Stimulated activated CD4-positive, alpha-beta T cell treated with anti-CD3 and anti-CD28 coated beads, Interleukin-1b, Interleukin-23, amount 100 ng/mL, for 48 hours (primary cell): Measurements from ENCODE around the gene RPUSD3.

Experiments used
- DNase-seq: peaks from one replicate; pipeline ENCODE4 v3.0.0-alpha.2; 2020

Gene RPUSD3

DNA sequence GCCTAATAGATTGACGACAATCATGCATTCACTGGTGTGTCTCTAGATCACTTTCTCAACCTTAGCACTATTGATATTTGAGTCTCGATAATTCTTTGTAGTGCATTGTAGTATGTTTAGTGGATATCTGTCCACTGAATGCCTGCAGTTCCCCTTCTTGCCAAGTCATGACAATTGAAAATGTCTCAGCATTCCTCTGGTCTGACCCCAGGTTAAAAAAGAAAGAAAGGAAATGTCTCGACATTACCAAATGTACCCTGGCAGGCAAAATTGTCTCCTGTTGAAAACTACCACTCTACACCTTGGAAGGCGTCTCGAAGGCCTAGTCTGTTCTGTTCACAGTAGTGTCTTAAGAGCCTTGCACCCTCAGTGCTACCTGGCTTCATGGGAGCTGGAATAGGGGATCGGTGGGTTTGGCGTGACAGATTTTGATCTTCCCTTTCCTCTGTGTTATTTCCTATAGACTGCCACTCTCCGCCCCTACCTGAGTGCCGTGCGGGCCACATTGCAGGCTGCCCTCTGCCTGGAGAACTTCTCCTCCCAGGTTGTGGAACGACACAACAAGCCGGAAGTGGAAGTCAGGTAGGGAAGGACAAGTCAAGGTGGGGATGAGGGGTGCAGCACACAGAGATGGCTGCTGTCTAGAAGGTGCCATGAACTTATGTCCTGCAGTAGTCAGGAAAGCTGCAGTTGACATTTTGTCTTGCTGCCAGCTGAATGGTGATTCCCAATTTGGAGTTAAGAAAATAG lies 46.4 kb downstream of the RPUSD3 start:
- no peak for DNase-seq

GRCh38 chr3:9795207-9795606 lies 48.6 kb downstream of the RPUSD3 start:
- DNase-seq, result no peak

DNA sequence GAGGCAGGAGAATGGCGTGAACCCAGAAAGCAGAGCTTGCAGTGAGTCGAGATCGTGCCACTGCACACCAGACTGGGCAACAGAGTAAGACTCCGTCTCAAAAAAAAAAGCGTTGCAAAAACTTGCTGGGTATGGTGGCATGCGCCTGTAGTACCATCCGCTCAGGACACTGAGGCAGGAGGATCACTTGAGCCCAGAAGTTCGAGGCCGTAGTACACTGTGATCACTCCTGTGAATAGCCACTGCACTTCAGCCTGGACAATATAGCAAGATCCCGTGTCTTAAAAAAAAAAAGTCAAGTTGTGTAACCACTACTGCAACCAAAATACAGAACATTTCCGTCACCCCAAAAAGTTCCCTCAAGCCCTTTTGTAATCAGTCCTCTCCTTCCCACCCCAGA lies 49.4 kb downstream of the RPUSD3 start:
- DNase-seq, result no peak

- peak; percentile 49 for DNase-seq
Measured at GRCh38 chr3:9793161-9793781, 50.5 kb downstream of the RPUSD3 start.

DNA sequence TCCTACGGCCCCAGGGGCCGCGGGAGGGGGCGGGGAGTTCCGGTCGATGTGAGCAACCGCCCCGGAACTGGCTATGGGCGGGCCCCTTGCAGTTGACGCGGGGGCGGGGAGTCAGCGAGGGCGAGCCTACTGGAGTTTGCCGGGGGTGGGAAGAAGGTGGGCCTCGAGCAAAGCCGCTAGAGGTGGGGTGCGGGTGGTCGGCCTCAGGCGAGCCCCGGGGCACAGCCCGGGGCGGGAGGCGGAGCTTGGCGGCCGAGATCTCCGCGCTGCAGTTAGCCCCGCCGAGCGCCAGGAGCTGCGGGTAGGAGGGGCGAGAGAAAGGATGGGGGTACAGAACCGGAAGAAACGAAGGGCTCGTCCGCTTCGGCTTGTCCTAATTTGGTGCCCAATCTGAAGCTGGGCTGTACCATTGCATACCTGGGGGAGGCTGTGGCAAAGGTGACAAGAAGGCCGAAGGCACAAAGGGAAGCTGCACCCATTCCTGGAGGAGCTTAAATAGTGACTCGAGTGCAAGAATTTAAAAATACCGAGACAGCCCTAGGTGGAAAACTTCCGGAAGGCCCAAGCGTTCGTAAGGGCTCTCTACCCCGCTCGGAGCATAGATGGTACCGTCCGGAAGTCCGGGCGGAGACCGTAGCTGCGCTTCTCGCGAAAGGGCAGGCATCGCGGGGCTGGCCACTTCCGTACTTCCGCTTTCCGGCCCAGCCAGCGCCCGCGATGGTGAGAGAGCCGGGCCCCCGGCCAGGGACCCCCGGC lies 51.2 kb downstream of the RPUSD3 start, which contains the start of the genes ARPC4 and TADA3:
Gene ARPC4 (plus strand): TSS at position 678 of the 756 bp plus-strand sequence. CDS start 40 bp downstream, at position 718.
Gene TADA3 (minus strand): TSS at position 69 of the 756 bp plus-strand sequence. CDS start 1,007 bp downstream, outside the sequence.
- DNase-seq, result peak; percentile 89

GRCh38 chr3:9791790-9792404 lies 51.9 kb downstream of the RPUSD3 start:
- no peak for DNase-seq

GRCh38 chr3:9791127-9791526 lies 52.7 kb downstream of the RPUSD3 start:
- no peak for DNase-seq
